Activated CD4-positive, CD25-positive, alpha-beta regulatory T cell treated with anti-CD3 and anti-CD28 coated beads, Interleukin-2, amount 50 U/mL, for 72 hours (primary cell): ENCODE measurements around the gene KIAA1671.

Experiments
- DNase-seq: peaks from one replicate; pipeline ENCODE4 v3.0.0; 2021

KIAA1671 gene

GRCh38 chr22:25096638-25097405 lies 144.3 kb downstream of the KIAA1671 start:
- no peak for DNase-seq

GRCh38 chr22:25098445-25099081 lies 146.0 kb downstream of the KIAA1671 start:
- DNase-seq, result no peak

GRCh38 chr22:25099202-25099601 lies 146.7 kb downstream of the KIAA1671 start:
- DNase-seq, result no peak

GRCh38 chr22:25100402-25100801 lies 147.9 kb downstream of the KIAA1671 start:
- DNase-seq, result no peak

- no peak for DNase-seq
Observed at GRCh38 chr22:25100948-25101347, 148.4 kb downstream of the KIAA1671 start.

GRCh38 chr22:25101501-25101900 lies 149.0 kb downstream of the KIAA1671 start:
- DNase-seq, result no peak

- no peak for DNase-seq
Observed at GRCh38 chr22:25101986-25102385, 149.5 kb downstream of the KIAA1671 start.

GRCh38 chr22:25102722-25103121 lies 150.2 kb downstream of the KIAA1671 start:
- DNase-seq, result no peak

GRCh38 chr22:25104367-25104766 lies 151.9 kb downstream of the KIAA1671 start:
- DNase-seq, result no peak

- no peak for DNase-seq
Observed at GRCh38 chr22:25105817-25106650, 153.5 kb downstream of the KIAA1671 start.

- no peak for DNase-seq
Observed at GRCh38 chr22:25109878-25110595, 157.5 kb downstream of the KIAA1671 start.

GRCh38 chr22:25110596-25110845 lies 158.0 kb downstream of the KIAA1671 start:
- no peak for DNase-seq

- DNase-seq, result peak; percentile 45
Observed at GRCh38 chr22:25110846-25111578, 158.5 kb downstream of the KIAA1671 start.

GRCh38 chr22:25111579-25112517 lies 159.3 kb downstream of the KIAA1671 start:
- DNase-seq, result no peak

GRCh38 chr22:25112538-25113253 lies 160.2 kb downstream of the KIAA1671 start:
- DNase-seq, result no peak

GRCh38 chr22:25113316-25113721 lies 160.8 kb downstream of the KIAA1671 start:
- DNase-seq, result no peak

GRCh38 chr22:25114369-25115362 lies 162.2 kb downstream of the KIAA1671 start:
- no peak for DNase-seq

GRCh38 chr22:25119609-25120008 lies 167.1 kb downstream of the KIAA1671 start:
- no peak for DNase-seq

- DNase-seq, result no peak
Observed at GRCh38 chr22:25120093-25120561, 167.6 kb downstream of the KIAA1671 start.
